Occipital lobe (tissue), 2 donors: ENCODE data around the gene GJB2. TPM values are rescaled to one million over a fixed set of nuclear protein-coding genes. Genes with fewer than 3 reads are reported as not detected.

Experiments
- DNase-seq: peaks from one replicate; lab custom pipeline; 2025; lab: John Stamatoyannopoulos, UW
- total RNA-seq: library from RNA; depleted of rRNA; stranded (reverse); fragments of >200 nt; gene quantifications from one replicate; pipeline ENCODE4 v1.2.3, GENCODE V29; 2014

GJB2 gene
- total RNA-seq, 1 donor from 2014 or later = 3.1 TPM

- no peak for DNase-seq
Observed at GRCh38 chr13:20192158-20192835, 441 bp downstream of the GJB2 start.

- DNase-seq = no peak
Observed at GRCh38 chr13:20191311-20192157, 1.2 kb downstream of the GJB2 start.

DNA sequence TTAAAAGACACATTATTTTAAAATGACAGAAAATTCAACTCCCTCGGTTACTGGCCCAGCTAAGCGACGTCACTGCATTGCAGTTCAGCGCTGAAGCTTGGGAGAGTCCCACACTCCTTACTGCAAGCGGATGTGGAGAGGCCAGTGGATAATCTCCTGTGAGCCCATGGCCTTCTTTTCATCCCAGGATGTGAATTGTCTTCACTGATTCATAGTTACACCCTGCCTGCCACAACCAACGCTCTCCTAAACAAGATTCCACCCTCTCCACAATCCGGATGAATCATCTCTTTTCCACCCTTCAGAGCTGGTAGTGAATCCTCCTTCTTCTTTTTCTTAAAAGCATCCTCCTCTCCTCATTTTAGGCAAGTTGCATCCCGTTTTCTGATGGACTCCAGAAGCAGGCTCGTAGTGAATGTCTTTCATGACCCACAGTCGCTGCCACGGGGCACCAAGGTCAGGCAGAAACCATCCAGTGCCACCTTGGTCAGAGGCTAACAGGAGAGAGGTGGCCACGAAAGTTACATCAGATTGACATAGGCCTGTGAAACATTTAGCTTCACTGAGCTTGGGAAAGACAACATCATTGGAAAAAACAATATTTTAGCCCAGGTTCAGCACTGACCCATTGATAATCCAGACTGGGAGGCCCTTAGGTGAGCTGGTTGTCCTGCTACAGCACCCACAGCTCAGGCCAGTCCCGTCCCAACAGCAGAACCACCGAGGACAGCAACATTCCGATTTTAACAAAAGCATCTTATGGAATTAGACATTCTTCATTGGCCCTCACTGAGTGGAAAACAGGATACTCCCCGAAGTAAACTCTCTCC lies 2.0 kb downstream of the GJB2 start:
- DNase-seq = no peak

DNA sequence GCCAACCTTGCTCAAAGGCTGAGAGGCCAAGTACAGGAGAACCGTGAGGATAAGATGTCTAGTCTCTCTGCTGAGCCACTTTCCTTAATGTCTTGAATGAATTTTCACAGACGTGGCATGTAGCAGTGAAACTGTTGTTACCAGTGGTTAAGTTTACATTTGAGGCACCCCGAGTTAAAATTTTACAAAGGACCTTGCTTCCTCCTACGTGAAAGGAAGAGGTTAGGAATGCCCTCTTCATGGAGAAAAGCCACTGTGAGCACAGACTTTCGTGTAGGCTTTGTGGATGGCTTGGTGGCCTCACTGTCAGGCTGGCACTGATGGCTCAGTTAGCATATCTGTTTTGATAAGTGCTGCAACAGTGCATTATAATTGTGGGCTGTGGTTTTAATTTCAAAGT lies 2.7 kb downstream of the GJB2 start:
- no peak for DNase-seq

- DNase-seq = no peak
Observed at GRCh38 chr13:20188667-20189553, 3.8 kb downstream of the GJB2 start.

DNA sequence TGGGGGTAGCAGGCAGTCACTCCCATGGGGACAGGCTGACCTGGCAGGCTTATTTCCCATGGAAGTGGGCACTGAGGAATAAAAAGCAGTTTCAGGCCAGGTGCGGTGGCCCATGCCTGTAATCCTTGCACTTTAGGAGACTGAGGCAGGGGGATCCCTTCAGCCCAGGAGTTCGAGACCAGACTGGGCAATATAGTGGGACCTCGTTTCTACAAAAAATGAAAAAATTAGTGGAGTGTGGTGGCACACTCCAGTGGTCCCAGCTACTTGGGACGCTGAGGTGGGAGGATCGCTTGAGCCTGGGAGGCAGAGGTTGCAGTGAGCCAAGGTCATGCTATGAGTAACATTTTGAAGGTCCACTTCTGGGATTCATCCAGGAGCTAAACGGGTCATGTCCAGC lies 6.0 kb downstream of the GJB2 start:
- no peak for DNase-seq

DNA sequence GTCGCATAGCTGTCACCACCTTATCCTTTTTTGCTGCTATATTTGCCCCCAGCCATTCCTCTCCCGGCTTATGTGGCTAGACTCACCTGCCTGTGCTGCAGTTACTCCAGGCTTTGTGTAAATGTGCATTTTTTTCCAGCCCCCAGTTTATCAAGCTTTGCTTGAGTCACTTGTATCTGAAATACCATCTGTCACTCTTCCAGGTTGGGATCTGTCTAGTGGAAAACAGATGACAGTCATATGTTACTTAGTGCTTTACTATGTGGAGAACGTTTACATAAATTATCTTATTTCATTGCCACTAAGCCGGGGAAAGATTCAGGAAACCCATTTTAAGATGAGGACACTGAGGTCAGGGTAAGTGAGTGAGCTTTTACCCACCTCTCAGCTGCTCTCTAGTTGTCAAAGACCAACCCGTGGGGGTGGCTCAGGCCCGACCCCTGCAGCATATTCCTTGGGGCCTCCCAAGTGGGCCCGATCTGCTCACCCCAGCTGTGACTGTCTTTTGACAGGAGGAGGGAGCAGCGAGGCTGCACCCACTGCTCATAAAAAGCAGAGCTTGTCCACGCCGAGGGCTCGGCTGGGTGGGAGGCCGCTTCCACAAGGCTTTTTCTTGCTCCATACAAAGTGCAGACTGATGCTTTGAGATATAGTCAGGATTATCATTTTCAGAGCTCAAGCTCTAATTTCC lies 7.2 kb downstream of the GJB2 start:
- no peak for DNase-seq

DNA sequence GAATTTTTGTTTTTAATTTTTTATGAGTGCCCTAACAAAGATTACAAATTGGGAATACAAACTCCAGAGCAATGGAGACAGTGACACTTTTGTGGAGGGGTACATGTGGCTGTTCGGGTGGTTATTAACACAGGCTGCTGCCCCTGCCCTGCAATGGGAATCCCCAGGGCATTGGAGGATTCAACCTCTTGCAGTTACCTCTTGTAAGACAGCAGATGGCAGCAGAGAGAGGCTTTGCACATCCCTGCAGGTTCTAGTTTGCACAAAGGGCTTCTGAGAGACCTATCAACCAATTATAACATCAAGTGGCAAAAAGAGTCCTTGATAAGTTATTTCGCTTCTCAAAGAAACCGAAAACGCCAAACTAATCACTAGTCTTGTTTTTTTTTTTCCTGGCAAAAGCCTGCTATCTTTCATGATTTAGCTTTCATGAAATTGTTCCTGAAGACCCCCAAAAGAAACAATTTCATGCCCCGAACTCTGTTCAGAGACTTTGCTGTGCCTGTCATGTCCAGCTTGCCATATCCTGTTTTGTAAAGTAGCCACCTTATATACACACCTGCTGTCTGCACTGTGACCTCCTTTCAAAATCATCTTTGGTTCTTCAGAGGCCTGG lies 10.4 kb downstream of the GJB2 start:
- DNase-seq = peak; percentile 25

- DNase-seq = no peak
Observed at GRCh38 chr13:20181188-20181587, 11.6 kb downstream of the GJB2 start.

DNA sequence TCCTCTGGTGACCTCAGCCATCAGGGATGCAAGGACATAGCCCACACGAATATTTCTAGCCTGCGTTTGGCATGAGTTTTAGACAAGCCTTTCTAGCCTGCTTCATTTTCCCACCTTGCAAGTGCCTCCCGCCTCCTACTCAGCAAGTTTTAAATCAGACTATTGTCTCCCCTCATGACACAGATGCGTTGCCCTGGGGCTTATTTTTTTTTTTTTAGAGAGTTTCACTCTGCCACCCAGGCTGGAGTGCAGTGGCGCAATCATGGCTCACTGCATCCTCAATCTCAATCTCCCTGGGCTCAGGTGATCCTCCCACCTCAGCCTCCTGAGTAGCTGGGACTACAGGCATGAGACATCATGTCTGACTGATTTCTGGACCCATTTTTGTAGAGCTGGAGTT lies 14.6 kb downstream of the GJB2 start:
- DNase-seq = no peak

DNA sequence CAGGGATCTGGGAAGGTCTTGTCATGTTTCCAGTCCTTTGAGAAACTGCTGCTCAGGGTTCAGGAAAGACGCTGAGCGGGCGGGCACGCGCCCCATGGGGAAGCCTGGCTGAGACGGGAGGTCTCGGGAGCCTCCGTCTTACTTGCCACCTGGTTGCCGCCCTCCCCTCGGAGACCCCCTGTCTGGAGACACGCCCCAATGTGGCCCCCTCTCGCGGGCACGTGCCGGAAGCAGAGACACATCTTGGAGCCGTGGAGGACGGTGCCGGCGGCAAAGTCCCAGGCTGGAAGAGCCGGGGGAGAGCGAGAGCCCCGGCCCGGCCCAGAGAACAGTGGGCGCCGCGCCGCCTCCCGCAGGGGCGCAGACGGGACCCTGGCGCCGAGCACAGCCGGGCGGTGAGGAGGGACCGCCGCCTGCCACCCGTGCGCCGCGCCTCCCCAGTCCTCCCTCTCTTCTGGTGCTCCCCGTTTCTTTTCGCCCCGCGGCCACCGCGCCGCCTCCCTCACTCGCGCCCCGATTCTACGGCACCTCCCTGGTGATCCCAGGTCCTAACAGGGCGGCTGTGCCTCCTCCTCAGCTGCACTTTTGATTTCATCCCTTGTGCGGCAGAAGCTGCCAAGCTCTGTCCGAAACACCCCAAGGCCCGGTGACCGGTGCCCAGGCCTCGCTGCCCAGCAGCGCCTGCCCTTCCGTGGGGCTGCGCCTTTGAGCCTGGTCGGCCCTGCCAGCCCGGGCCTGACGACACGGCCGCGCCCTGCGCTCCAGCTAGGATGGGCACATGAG lies 15.5 kb downstream of the GJB2 start:
- no peak for DNase-seq

GRCh38 chr13:20175907-20176652 lies 16.7 kb downstream of the GJB2 start:
- no peak for DNase-seq

DNA sequence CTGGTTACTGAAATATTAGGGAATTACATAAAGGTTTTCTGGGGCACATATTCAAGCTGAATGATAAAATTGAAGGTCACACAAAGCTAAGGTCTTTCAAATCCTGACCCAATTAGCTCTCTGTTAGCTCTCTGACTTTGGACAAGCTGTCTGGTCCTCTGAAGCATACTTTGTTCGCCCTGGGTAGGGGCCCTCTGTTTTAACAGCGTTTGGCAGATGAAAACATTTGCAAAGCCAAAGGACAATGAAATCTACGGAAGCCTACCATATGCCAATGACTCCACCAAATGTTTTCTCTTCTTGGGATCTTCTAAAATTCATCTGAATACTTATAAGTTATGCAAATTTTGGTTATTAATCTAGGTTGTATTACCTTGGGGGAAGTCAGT lies 17.3 kb downstream of the GJB2 start:
- DNase-seq = no peak

DNA sequence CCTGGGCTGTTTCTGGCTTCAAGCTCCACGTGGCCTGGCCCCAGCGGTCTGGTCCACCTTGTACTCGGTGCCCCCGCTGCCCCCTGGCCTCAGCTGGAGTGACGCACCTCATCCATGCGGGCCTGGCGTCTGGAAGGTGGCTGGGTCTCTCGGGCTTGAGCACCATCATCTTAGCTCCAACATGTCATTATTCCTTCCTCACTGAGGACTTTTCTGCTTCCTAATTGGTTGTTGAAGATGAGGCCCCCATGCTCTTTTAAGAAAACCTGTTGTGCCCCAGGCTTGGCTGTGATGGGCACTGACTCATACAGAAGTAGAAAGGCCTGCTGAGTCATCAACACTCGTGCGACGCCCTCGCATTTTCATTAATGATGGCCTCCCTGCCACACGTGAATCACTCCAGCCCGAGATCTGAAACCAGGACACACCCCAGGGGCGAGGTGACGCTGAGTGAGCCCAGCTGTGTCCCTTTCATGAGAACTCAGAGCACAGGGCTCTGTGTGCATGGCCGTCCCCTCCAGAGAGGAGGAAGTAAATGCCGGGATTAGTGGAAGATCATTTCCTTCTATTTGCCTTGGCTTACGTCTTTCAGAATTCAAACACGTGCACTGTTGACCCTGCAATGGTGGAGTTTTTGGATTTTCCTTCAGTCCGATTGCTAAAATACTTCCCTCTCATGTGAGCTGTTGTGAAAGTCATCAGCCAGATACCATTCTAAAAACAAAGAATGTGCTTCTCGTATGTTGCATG lies 17.9 kb downstream of the GJB2 start:
- DNase-seq = peak; percentile 3

- no peak for DNase-seq
Observed at GRCh38 chr13:20173116-20173746, 19.5 kb downstream of the GJB2 start.

DNA sequence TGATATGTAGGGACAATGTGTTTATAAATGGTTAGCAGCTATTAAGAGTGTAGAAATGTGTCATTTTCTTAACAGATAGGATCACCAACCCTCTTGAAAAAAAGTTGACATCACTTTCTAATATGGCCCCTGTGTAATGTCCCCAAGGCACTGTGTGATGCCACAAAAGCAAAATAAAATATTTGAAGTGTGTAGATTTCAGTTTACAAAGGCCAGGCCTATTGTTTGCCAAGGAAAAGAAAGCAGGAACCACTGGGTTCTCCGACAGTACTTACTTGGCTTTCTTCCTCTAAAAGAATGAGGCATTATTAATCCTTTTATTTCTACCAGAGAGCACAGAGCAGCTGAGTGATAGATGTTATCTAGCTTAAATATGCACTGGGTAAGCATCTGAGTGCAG lies 21.4 kb downstream of the GJB2 start:
- no peak for DNase-seq

- DNase-seq = no peak
Observed at GRCh38 chr13:20170921-20171320, 21.8 kb downstream of the GJB2 start.
